Mesendoderm (in vitro differentiated cells): ENCODE results near the gene PDCD1LG2. TPM values are rescaled to one million over a fixed set of nuclear protein-coding genes. Genes with fewer than 3 reads are reported as not detected.
"Not testable (repeated sequence)": the region's sequence is repeated elsewhere in the genome, so short reads cannot be mapped to it uniquely, and the experiment has no call there.

Source experiments
- DNase-seq: peaks from one replicate; pipeline ENCODE4 v3.0.0; 2013
- H2AK5ac ChIP-seq: 2 replicates; pipeline ENCODE4 v1.6.1; 2013; ENCODE audit warnings: low read length, inconsistent platforms
- H2BK120ac ChIP-seq: 2 replicates; pipeline ENCODE4 v1.6.1; 2013; ENCODE audit warnings: low read depth, mild to moderate bottlenecking, low read length, moderate library complexity, mixed read lengths
- H2BK15ac ChIP-seq: replicated peaks from 2 replicates; pipeline ENCODE4 v1.6.1; 2013; ENCODE audit warnings: low read depth, mild to moderate bottlenecking, moderate library complexity
- H2BK5ac ChIP-seq: 2 replicates; pipeline ENCODE4 v1.6.1; 2013; ENCODE audit warnings: low read length, inconsistent platforms
- H3K18ac ChIP-seq: 2 replicates; pipeline ENCODE4 v1.6.1; 2013; ENCODE audit warnings: mild to moderate bottlenecking, low read length, mixed read lengths
- H3K23ac ChIP-seq: one replicate; pipeline ENCODE4 v1.6.1; 2013; ENCODE audit warnings: low read length
- H3K27ac ChIP-seq: 2 replicates; pipeline ENCODE4 v1.5.1; 2013; ENCODE audit warnings: low read depth, mild to moderate bottlenecking, inconsistent platforms, low read length, moderate library complexity
- H3K27me3 ChIP-seq: 2 replicates; pipeline ENCODE4 v1.6.1; 2013; ENCODE audit warnings: low read length, control low read depth, mild to moderate bottlenecking, inconsistent platforms; ENCODE audit not compliant: insufficient read depth, poor library complexity
- H3K36me3 ChIP-seq: 2 replicates; pipeline ENCODE4 v1.6.1; 2013; ENCODE audit warnings: low read length, inconsistent platforms; ENCODE audit not compliant: control insufficient read depth, insufficient read depth
- H3K4ac ChIP-seq: one replicate; pipeline ENCODE4 v1.6.1; 2013; ENCODE audit warnings: low read depth, mild to moderate bottlenecking, low read length, moderate library complexity
- H3K4me1 ChIP-seq: 2 replicates; pipeline ENCODE4 v1.6.1; 2013; ENCODE audit warnings: low read depth, low read length, inconsistent platforms; ENCODE audit not compliant: control insufficient read depth
- H3K4me2 ChIP-seq: 2 replicates; pipeline ENCODE4 v1.6.1; 2013; ENCODE audit warnings: low read length
- H3K4me3 ChIP-seq: 2 replicates; pipeline ENCODE4 v1.5.1; 2013; ENCODE audit warnings: mild to moderate bottlenecking, low read length
- H3K56ac ChIP-seq: one replicate; pipeline ENCODE4 v1.6.1; 2013; ENCODE audit warnings: low read length
- H3K79me1 ChIP-seq: 2 replicates; pipeline ENCODE4 v1.6.1; 2013; ENCODE audit warnings: low read length, inconsistent platforms
- H3K79me2 ChIP-seq: 2 replicates; pipeline ENCODE4 v1.6.1; 2013; ENCODE audit warnings: mild to moderate bottlenecking, low read length; ENCODE audit not compliant: control insufficient read depth, insufficient read depth
- H3K9ac ChIP-seq: 2 replicates; pipeline ENCODE4 v1.6.1; 2013; ENCODE audit warnings: low read length, inconsistent platforms
- H4K5ac ChIP-seq: one replicate; pipeline ENCODE4 v1.6.1; 2013; ENCODE audit warnings: low read length
- H4K8ac ChIP-seq: one replicate; pipeline ENCODE4 v1.6.1; 2013; ENCODE audit warnings: low read depth, mild to moderate bottlenecking, control low read depth, low read length, moderate library complexity
- WGBS: extraction: QIAGEN DNeasy Blood & Tissue Kit; methylation state at CpG from one replicate; pipeline ENCODE4 v1.1.7; 2013; ENCODE audit warnings: low lambda C conversion rate, missing lambda C conversion rate; ENCODE audit not compliant: insufficient coverage; ENCODE audit errors: extremely low coverage; 5-methylcytosine and 5-hydroxymethylcytosine counted together
- polyA plus RNA-seq, 2 experiments: library from polyadenylated mRNA; stranded (reverse); fragments of 200-250 nt; gene quantifications; one replicate each; pipeline ENCODE4 v1.2.3, GENCODE V29; 2013

PDCD1LG2 gene
- polyA plus RNA-seq (2013, experiment 1 of 2), result 0.04 TPM
- polyA plus RNA-seq (2013, experiment 2 of 2), result 0.08 TPM

DNA sequence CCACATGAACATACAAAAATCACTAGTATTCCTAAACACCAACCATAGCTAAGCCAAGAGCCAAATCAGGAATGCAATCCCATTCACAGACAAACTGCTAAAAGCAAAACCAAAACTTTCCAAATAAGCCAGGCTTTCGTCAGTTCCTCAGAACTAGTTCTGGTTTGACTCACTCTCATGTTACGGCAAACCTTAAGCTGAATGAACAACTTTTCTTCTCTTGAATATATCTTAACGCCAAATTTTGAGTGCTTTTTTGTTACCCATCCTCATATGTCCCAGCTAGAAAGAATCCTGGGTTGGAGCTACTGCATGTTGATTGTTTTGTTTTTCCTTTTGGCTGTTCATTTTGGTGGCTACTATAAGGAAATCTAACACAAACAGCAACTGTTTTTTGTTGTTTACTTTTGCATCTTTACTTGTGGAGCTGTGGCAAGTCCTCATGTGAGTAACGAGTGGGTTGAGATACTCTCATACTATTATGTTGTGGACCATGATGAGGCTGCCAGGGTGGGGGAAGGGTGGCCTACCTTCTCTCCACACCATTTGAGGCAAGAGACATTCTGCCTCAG is at the start of gene PDCD1LG2:
Gene PDCD1LG2, plus strand, starts transcription at position 172 of the 572 bp plus-strand sequence. CDS start 12,016 bp downstream, outside the sequence.
- no peak within 1 kb of the TSS for H4K5ac ChIP-seq
- no peak within 1 kb of the TSS for H2BK120ac ChIP-seq
- no peak within 1 kb of the TSS for H3K23ac ChIP-seq
- no peak within 1 kb of the TSS for H3K4me3 ChIP-seq
- WGBS, result no CpG with 5 or more reads among the region's 4 CpGs
- no peaks in the 10 kb centered on the region for H3K79me1 ChIP-seq
- peaks cover 2% of the 10 kb centered on the region for H3K4me1 ChIP-seq
- no peak within 1 kb of the TSS for H2BK5ac ChIP-seq
- peak within 1 kb of the TSS; percentile 60 for H3K4ac ChIP-seq
- H2AK5ac ChIP-seq, result no peak within 1 kb of the TSS
- H3K9ac ChIP-seq, result no peak within 1 kb of the TSS
- no peaks in the 10 kb centered on the region for H3K27me3 ChIP-seq
- no peaks in the 10 kb centered on the region for H3K79me2 ChIP-seq
- H3K27ac ChIP-seq, result no peak within 1 kb of the TSS
- no peaks in the 10 kb centered on the region for H3K36me3 ChIP-seq
- no peak within 1 kb of the TSS for H2BK15ac ChIP-seq
- H3K56ac ChIP-seq, result no peak within 1 kb of the TSS
- H4K8ac ChIP-seq, result no peak within 1 kb of the TSS
- H3K18ac ChIP-seq, result no peak within 1 kb of the TSS
- no peak for DNase-seq
- H3K4me2 ChIP-seq, result no peak within 1 kb of the TSS

DNA sequence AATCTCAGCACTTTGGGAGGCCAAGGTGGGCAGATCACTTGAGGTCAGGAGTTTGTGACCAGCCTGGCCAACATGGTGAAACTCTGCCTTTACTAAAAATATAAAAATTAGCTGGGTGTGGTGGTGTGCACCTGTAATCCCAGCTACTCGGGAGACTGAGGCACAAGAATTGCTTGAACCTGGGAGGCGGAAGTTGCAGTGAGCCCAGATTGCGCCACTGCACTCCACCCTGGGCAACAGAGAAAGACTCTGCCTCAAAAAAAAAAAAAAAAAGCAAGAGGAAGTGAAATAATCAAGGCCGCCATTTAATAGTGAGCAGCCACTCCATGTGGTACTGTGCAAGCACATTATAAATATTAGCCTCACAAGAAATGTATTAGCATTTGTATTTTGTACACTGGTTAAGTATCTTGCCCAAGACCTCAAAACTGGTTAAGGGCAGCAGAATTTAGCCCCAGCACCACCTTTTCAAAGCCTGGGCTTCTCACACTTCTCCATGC is 45.5 kb upstream of the PDCD1LG2 start:
- not testable (repeated sequence) for H3K23ac ChIP-seq, H3K18ac ChIP-seq, H2BK120ac ChIP-seq, H4K8ac ChIP-seq, H3K4ac ChIP-seq, H3K27ac ChIP-seq, H3K56ac ChIP-seq, H2AK5ac ChIP-seq, H3K27me3 ChIP-seq, H3K79me2 ChIP-seq, H3K4me3 ChIP-seq, H2BK5ac ChIP-seq, H3K4me2 ChIP-seq, DNase-seq, H3K36me3 ChIP-seq, H3K79me1 ChIP-seq, H2BK15ac ChIP-seq, H4K5ac ChIP-seq, H3K4me1 ChIP-seq, H3K9ac ChIP-seq
- no CpG with 5 or more reads among the region's 4 CpGs for WGBS

DNA sequence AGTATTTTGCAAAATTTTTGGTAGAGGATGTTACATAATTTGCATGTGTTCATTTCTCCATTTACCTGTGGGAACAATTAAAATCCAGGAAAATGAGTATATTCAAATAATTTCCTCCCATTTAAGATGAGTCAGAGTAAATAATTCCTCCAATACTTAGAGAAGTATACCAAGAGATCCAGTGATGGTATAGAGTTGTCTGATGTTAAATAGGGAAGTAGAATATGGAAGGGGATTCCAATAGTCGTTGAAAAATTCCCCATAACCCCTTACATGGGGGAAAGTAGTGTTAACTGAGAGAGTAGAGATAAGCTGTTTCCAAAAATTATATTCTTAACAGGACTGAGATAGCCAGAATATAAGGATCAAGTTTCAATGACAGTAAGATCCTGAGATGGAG is 44.3 kb upstream of the PDCD1LG2 start:
- no peak overlapping the region for H3K4ac ChIP-seq
- no peak for DNase-seq
- no peak overlapping the region for H3K9ac ChIP-seq
- no peak overlapping the region for H2BK5ac ChIP-seq
- H3K36me3 ChIP-seq, result no peaks in the 10 kb centered on the region
- H3K79me1 ChIP-seq, result no peaks in the 10 kb centered on the region
- H2BK15ac ChIP-seq, result no peak overlapping the region
- no peaks in the 10 kb centered on the region for H3K79me2 ChIP-seq
- H4K5ac ChIP-seq, result no peak overlapping the region
- H3K56ac ChIP-seq, result no peak overlapping the region
- no peaks in the 10 kb centered on the region for H3K27me3 ChIP-seq
- WGBS, result no CpG with 5 or more reads among the region's 1 CpG
- no peak overlapping the region for H3K4me3 ChIP-seq
- no peak overlapping the region for H4K8ac ChIP-seq
- no peak overlapping the region for H3K4me2 ChIP-seq
- no peak overlapping the region for H2BK120ac ChIP-seq
- no peak overlapping the region for H3K23ac ChIP-seq
- no peaks in the 10 kb centered on the region for H3K4me1 ChIP-seq
- no peak overlapping the region for H3K27ac ChIP-seq
- H3K18ac ChIP-seq, result no peak overlapping the region
- no peak overlapping the region for H2AK5ac ChIP-seq

DNA sequence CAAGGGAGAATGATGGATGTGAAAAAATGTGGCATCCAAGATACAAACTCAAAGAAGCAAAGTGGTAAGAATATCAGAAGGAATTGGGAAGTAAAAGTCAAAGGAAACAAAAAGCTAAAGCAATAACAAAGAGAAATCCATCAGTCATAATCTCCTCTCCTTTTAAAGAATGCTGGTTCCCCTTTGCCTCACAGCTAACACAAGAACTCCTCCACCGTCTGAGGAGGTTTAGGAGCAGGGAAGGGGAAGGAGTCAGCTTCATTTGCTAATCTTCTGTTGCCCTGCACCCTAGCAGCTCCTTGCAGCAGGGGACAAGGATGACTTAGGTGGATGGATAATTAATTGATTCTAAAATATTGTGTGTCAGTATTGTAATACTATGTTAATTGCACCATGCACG is 43.6 kb upstream of the PDCD1LG2 start:
- no peak for DNase-seq
- Histone ChIP-seq H3K4me1 (no peaks in the 10 kb centered on the region), H4K8ac (no peak overlapping the region), H3K79me1 (no peaks in the 10 kb centered on the region), H3K27me3 (no peaks in the 10 kb centered on the region), H3K9ac (no peak overlapping the region), H3K79me2 (no peaks in the 10 kb centered on the region), H3K4ac (no peak overlapping the region), H2BK120ac (no peak overlapping the region), H3K18ac (no peak overlapping the region), H3K36me3 (no peaks in the 10 kb centered on the region), H2BK15ac (no peak overlapping the region), H3K23ac (no peak overlapping the region), H4K5ac (no peak overlapping the region), H3K4me3 (no peak overlapping the region), H2AK5ac (no peak overlapping the region), H3K4me2 (no peak overlapping the region), H2BK5ac (no peak overlapping the region), H3K27ac (no peak overlapping the region), H3K56ac (no peak overlapping the region)
- WGBS, result no CpG with 5 or more reads among the region's 2 CpGs

DNA sequence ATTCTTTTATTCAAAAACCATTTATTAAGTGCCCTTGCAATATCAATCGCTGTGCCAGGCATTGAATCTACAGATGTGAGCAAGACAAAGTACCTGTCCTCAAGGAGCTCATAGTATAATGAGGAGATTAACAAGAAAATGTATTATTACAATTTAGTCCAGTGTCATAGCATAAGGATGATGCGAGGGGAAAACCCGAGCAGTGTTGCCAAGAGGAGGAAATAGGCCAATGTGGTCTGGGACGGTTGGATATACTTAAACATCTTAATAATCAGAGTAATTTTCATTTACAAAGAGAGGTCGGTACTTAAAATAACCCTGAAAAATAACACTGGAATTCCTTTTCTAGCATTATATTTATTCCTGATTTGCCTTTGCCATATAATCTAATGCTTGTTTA is 41.5 kb upstream of the PDCD1LG2 start:
- H3K18ac ChIP-seq, result no peak overlapping the region
- no peak overlapping the region for H4K5ac ChIP-seq
- H3K4me3 ChIP-seq, result no peak overlapping the region
- WGBS, result no CpG with 5 or more reads among the region's 5 CpGs
- H3K79me1 ChIP-seq, result no peaks in the 10 kb centered on the region
- no peaks in the 10 kb centered on the region for H3K79me2 ChIP-seq
- H3K23ac ChIP-seq, result no peak overlapping the region
- no peak overlapping the region for H2BK15ac ChIP-seq
- H3K56ac ChIP-seq, result no peak overlapping the region
- H3K27me3 ChIP-seq, result no peaks in the 10 kb centered on the region
- H3K9ac ChIP-seq, result no peak overlapping the region
- H3K4me2 ChIP-seq, result no peak overlapping the region
- no peaks in the 10 kb centered on the region for H3K36me3 ChIP-seq
- H2BK5ac ChIP-seq, result no peak overlapping the region
- no peak overlapping the region for H3K4ac ChIP-seq
- H3K27ac ChIP-seq, result no peak overlapping the region
- H2AK5ac ChIP-seq, result no peak overlapping the region
- no peaks in the 10 kb centered on the region for H3K4me1 ChIP-seq
- H4K8ac ChIP-seq, result no peak overlapping the region
- H2BK120ac ChIP-seq, result no peak overlapping the region
- DNase-seq, result no peak

DNA sequence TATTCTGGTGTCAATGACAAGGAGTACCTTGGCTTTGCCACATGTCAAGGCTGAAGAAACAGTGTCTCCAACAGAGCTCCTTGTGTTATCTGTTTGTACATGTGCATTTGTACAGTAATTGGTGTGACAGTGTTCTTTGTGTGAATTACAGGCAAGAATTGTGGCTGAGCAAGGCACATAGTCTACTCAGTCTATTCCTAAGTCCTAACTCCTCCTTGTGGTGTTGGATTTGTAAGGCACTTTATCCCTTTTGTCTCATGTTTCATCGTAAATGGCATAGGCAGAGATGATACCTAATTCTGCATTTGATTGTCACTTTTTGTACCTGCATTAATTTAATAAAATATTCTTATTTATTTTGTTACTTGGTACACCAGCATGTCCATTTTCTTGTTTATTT is 40.2 kb upstream of the PDCD1LG2 start:
- no peak overlapping the region for H2BK5ac ChIP-seq
- no peak overlapping the region for H3K18ac ChIP-seq
- no peaks in the 10 kb centered on the region for H3K79me1 ChIP-seq
- no peaks in the 10 kb centered on the region for H3K27me3 ChIP-seq
- H4K8ac ChIP-seq, result no peak overlapping the region
- H4K5ac ChIP-seq, result no peak overlapping the region
- H3K4ac ChIP-seq, result no peak overlapping the region
- DNase-seq, result no peak
- H2BK15ac ChIP-seq, result no peak overlapping the region
- no peaks in the 10 kb centered on the region for H3K36me3 ChIP-seq
- H3K4me1 ChIP-seq, result no peaks in the 10 kb centered on the region
- WGBS, result no CpG with 5 or more reads among the region's 1 CpG
- H3K27ac ChIP-seq, result no peak overlapping the region
- H2AK5ac ChIP-seq, result no peak overlapping the region
- H3K9ac ChIP-seq, result no peak overlapping the region
- no peak overlapping the region for H3K4me2 ChIP-seq
- H2BK120ac ChIP-seq, result no peak overlapping the region
- no peaks in the 10 kb centered on the region for H3K79me2 ChIP-seq
- H3K4me3 ChIP-seq, result no peak overlapping the region
- no peak overlapping the region for H3K23ac ChIP-seq
- no peak overlapping the region for H3K56ac ChIP-seq
